ENCODE measurements around the gene EYA3.

Gene EYA3

GRCh38 chr1:28112388-28113241 is 24.2 kb upstream of the EYA3 start:
- DNase-seq (ENCODE audit: low spot score), result peak; percentile 48

DNA sequence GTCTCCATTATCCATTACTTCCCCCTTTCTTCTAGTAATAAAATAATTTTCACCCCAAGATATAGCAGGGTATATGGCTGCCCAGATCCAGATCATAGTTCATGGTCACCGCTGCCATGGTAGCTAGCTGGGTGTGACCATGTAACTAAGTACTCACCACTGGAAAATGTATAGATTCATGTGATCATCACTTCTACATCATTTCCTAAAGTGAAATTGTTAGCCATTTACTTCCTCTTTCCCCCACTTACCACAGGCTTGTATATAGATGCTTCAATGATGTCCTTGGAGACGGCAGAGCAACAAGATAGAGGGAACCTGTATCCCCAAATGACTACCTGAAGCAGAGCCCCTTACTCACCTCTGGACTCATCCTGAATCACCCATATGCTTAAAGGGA is 22.7 kb upstream of the EYA3 start:
- no peak for DNase-seq (ENCODE audit: low spot score)

DNA sequence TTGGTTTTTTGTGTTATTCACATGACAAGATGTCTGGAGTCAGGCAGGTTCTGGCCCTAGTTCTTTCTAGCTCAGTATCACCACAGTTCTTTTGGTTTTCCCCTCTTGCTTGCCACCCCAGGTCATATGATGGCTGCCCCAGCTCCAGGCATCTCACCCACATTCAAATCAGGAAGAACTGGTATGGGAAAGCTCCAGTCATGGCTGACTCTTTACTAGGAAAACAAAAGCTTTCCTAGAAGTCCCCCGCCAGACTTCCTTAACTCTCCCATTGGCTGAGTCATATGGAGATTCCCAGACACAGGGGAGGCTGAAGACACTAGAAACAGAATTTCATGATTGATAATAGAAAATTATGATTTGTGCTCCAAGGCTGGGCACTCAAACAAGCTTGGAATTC is 22.1 kb upstream of the EYA3 start:
- DNase-seq (ENCODE audit: low spot score), result no peak

DNA sequence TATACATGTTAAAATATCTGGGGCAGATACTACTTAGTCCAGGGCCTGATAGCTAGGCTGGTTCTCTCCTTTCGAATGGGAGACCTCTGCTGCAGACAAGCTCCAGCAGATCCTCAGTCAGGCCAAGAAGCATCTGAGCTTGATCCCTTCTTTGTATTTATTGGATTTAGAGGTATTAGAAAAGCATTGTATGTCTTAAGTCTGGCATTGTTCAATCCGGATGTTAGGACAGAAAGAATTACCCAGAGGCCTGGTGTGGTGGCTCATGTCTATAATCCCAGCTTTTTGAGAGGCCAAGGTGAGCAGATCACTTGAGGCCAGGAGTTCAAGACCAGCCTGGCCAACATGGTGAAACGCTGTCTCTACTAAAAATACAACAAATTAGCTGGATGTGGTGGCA is 21.2 kb upstream of the EYA3 start:
- no peak for DNase-seq (ENCODE audit: low spot score)

DNA sequence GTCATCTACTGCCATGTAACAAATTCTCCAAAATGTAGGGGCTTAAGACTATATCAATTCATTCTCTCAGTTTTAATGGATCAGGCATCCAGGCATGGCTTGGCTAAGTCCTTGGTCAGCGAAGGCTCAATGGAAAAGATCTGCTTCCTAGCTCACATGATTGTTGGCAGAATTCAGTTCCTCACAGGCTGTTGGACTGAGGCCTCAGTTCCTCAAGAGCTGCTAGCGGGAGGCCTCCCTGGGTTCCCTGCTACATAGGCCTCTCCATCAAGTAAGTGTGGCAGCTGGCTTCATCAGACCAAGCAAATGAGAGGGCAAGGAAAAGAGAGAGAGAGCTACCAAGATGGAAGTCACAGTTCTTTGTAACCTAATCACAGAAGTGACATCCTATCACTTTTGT is 19.6 kb upstream of the EYA3 start:
- no peak for DNase-seq (ENCODE audit: low spot score)

DNA sequence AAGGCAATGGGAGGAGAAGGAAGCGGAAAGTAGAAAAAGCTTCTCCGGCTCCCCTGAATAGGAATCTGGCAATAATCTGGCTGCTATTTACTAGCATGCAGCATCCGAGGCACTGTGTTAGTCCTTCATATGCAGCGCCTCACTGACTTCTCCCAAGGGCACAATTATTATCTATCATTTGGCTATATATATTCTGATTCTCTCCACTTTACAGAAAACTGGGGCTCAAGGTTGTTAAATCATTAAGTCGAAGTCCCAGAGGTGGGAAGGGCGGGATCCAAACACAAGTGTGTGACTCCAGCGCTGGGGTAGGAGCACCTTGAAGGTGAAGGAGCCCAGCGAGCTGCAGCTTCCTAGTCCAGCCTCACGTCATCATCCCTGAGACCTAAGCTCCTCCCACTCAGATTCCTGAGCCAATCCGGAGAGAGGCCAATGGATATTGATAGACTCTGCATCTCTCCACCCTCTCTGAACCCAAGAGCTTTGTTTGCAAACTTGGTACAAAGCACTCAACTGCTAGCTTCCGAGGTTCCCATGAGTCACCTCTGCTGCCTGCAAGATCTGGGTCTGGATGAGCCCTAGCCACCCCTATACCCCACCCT is 16.6 kb upstream of the EYA3 start:
- peak; percentile 37 for DNase-seq (ENCODE audit: low spot score)

DNA sequence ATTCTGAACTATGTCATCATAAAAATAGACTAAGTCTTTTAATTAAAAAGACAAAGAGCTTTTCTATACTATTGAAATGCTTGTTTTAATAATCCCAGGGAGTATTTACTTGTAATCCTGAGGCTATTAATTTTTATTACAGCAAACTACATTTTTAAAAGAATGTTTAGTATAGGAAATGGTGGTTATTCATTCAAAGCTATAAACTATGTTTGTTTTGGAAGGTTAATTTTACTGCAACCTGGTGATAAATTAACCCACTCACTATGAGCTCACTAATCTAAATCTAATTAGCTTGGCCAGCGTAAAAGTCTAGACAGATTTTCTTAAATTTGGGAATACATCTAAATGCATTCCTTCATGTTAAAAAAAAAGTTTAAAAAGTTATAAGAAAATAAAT is 13.8 kb upstream of the EYA3 start:
- no peak for DNase-seq (ENCODE audit: low spot score)

DNA sequence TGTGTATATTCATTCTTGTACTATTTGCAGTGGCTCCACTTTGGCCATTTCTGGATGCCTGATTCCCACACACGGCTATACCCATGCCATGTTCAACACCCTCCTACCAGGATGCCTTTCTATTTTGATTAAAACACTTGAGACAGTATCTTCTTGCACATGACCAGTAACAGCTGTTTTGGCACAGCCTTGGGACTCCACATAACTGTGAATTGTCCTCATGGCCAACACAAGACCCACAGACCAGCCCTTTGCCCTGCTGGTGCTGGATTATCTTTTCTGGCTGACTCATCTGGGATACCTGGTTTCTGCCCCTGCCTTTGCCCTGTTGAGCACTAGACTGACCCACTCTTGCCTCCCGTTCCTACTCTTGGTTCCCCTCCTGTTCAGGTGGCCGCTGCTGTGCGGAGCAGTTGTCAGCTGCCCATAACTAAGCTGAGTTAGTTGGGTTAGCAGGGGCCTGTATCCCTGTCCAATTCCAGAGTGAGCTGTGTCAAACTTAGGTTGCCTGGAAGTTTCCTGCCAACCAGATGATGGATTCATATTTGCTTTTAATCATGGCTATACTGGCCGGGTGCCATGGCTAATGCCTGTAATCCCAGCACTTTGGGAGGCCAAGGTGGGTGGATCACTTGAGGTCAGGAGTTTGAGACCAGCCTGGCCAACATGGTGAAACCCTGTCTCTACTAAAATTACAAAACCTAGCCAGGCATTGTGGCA is 10.8 kb upstream of the EYA3 start:
- DNase-seq (ENCODE audit: low spot score), result no peak

DNA sequence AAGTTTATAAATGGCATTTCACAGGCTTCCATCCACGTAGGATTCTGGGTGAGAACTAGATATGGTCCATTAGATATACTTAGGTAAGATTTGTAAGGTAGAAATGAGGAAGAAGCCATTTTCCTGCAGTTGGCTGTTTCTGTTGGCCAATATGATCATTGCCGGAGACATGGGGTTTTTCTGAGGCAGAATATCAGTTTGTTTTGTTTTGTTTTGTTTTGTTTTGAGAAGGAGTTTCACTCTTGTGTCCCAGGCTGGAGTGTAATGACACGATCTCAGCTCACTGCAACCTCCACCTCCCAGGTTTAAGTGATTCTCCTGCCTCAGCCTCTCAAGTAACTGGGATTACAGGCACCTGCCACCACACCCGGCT is 8.7 kb upstream of the EYA3 start:
- no peak for DNase-seq (ENCODE audit: low spot score)

- no peak for DNase-seq (ENCODE audit: low spot score)
Measured at GRCh38 chr1:28096210-28097099, 8.0 kb upstream of the EYA3 start.

GRCh38 chr1:28091043-28091781 is 2.8 kb upstream of the EYA3 start:
- peak; percentile 41 for DNase-seq (ENCODE audit: low spot score)

DNA sequence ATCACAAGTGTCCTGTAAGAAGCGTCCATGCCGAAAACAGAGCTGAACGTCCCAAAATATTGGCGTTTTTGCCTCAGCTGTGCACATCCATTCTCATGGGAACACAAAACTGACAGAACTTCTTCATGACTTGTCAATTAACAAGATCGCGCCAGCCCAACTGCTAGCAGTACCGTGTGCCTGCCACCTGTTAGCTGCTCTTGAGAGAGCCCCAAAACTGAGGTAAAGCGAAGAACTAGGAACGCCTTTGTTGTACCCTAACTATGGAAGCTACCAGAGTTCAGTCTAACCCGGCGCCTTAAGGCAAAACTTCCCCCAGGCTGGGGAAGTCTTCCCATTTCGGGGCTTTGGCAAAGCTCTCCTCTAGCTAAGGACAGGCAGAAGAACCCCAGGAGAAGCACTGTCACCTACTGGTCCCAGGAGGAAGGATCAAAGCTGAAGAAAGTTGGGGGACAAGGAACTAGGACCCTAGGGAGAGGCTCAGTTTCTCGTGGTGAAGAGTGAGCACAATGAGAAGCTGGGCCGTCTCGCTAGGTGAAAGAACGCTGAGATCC is 719 bp downstream of the EYA3 start:
- peak; percentile 18 for DNase-seq (ENCODE audit: low spot score)

- no peak for DNase-seq (ENCODE audit: low spot score)
Measured at GRCh38 chr1:28086651-28087050, 1.8 kb downstream of the EYA3 start.

DNA sequence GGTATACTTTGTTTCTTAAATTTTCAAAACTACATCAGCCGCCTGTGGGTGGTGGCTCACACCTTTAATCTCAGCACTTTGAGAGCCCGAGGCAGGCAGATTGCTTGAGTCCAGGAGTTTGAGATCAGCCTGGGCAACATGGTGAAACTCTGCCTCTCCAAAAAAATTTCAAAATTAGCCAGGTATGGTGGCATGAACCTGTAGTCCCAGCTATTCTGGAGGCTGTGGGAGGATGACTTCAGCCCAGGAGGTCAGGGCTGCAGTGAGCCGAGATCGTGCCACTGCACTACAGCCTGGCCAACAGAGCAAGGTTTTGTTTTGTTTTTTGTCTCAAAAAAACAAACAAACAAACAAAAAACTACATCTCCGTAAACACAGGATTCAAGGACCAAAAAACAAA is 3.3 kb downstream of the EYA3 start:
- no peak for DNase-seq (ENCODE audit: low spot score)

- DNase-seq (ENCODE audit: low spot score), result no peak
Measured at GRCh38 chr1:28083876-28084275, 4.5 kb downstream of the EYA3 start.

- DNase-seq (ENCODE audit: low spot score), result no peak
Measured at GRCh38 chr1:28078680-28079626, 9.5 kb downstream of the EYA3 start.

- no peak for DNase-seq (ENCODE audit: low spot score)
Measured at GRCh38 chr1:28078262-28078661, 10.1 kb downstream of the EYA3 start.

- no peak for DNase-seq (ENCODE audit: low spot score)
Measured at GRCh38 chr1:28074892-28075511, 13.4 kb downstream of the EYA3 start.

GRCh38 chr1:28073867-28074266 is 14.5 kb downstream of the EYA3 start:
- DNase-seq (ENCODE audit: low spot score), result no peak

GRCh38 chr1:28071813-28072212 is 16.6 kb downstream of the EYA3 start:
- DNase-seq (ENCODE audit: low spot score), result no peak
